ENCODE results near the gene UBL7.

GRCh38 chr15:74402337-74402841, 58.6 kb downstream of the UBL7 start:
- no peak for TF ChIP-seq CTCF (IDR thresholded peaks at IDR 0.05)
- no peak for TF ChIP-seq EP300 (IDR thresholded peaks at IDR 0.05)

Measured in gastroesophageal sphincter (tissue), 3 donors.